Measurements from ENCODE around the gene PIK3CD. TPM values are rescaled to one million over a fixed set of nuclear protein-coding genes. Genes with fewer than 3 reads are reported as not detected.

Gene PIK3CD
- total and polyA plus RNA-seq, 2 of the 4 experiments (the other 2 are of a cell fraction), result 5.0 to 12.1 TPM

GRCh38 chr1:9606458-9606857 lies 45.1 kb upstream of the PIK3CD start:
- DNase-seq (no peak), ATAC-seq (ENCODE audit: low read depth) (no peak)
- H2AFZ ChIP-seq (replicated peaks; ENCODE audit: low read length, poor library complexity), result no peak overlapping the region
- no peak overlapping the region for H3K18ac ChIP-seq (ENCODE audit: low read depth, low read length)
- no peak overlapping the region for H3K56ac ChIP-seq (ENCODE audit: extremely low read depth, insufficient read depth, low read length)
- no peak overlapping the region for H2BK15ac ChIP-seq (ENCODE audit: low read depth, low read length)
- no peaks in the 10 kb centered on the region; the same call in 1 of the 2 replicates for H4K20me1 ChIP-seq (ENCODE audit: insufficient read depth, low read length)
- H3K9me3 ChIP-seq (ENCODE audit: control insufficient read depth, insufficient read depth, low read length), result no peaks in the 10 kb centered on the region
- H2BK120ac ChIP-seq (ENCODE audit: low read depth, low read length), result no peak overlapping the region
- H4K91ac ChIP-seq (ENCODE audit: insufficient read depth, low read depth, low read length), result no peak overlapping the region
- no peak overlapping the region for H2AK5ac ChIP-seq (ENCODE audit: low read depth, low read length)
- no peak overlapping the region for H2BK5ac ChIP-seq (ENCODE audit: low read depth, low read length, poor library complexity, severe bottlenecking)
- H3K23ac ChIP-seq (ENCODE audit: low read depth, low read length), result no peak overlapping the region
- H2BK20ac ChIP-seq (ENCODE audit: low read depth, low read length), result no peak overlapping the region
- 86% methylated on average over 7 of the region's 21 CpGs; no CpG with 5 or more reads in 1 of the 2 experiments for WGBS, 2 experiments (ENCODE audit: extremely low coverage in 2 of 2, insufficient read length in 1 of 2)
- H3K4me3 ChIP-seq (ENCODE audit: insufficient read depth, low read depth, low read length), result no peak overlapping the region
- no peak overlapping the region for H3K9ac ChIP-seq (ENCODE audit: low read depth, low read length)
- H3K14ac ChIP-seq (replicated peaks; ENCODE audit: low read depth, low read length), result no peak overlapping the region
- BruUV-seq (replicated peaks), result no TSS peak
- no peak overlapping the region for H4K8ac ChIP-seq (ENCODE audit: low read depth in 2 of 2, low read length in 2 of 2)
- no peak overlapping the region for H3K4ac ChIP-seq (ENCODE audit: low read depth, low read length)
- no peaks in the 10 kb centered on the region for H3K79me1 ChIP-seq (ENCODE audit: low read depth in 1 of 2, low read length in 2 of 2)
- in situ Hi-C loops (cut with MboI; ENCODE audit: low sequenced_read_pairs), result no loop called here
- H4K5ac ChIP-seq (ENCODE audit: low read depth, low read length), result no peak overlapping the region
- POLR2A ChIA-PET (ENCODE audit: unreplicated experiment), result no interaction called here
- CTCF ChIA-PET, result no interaction called here
- intact Hi-C loops (cut with micrococcal nuclease), result no loop called here
- H3K27me3 ChIP-seq (ENCODE audit: control insufficient read depth, insufficient read depth, low read length), result no peaks in the 10 kb centered on the region
- H3K27ac ChIP-seq (ENCODE audit: insufficient read depth, low read length), result no peak overlapping the region
- peak overlapping the region; percentile 1 for H2AK9ac ChIP-seq (replicated peaks; ENCODE audit: low read depth, low read length, poor library complexity)
- H3K36me3 ChIP-seq (ENCODE audit: control insufficient read depth, insufficient read depth, low read length), result peaks cover 26% of the 10 kb centered on the region
- dilution Hi-C loops (cut with HindIII; ENCODE audit: low sequenced_read_pairs, unreplicated experiment), result no loop called here
- no peaks in the 10 kb centered on the region for H3K9me1 ChIP-seq (ENCODE audit: insufficient read depth, low read length)
- no peak overlapping the region for H3K4me2 ChIP-seq (ENCODE audit: low read depth, low read length)
- no peaks in the 10 kb centered on the region; the same call in 1 of the 2 replicates for H3K4me1 ChIP-seq (ENCODE audit: control insufficient read depth, insufficient read depth, low read length)
- TF ChIP-seq, protein P1, sequence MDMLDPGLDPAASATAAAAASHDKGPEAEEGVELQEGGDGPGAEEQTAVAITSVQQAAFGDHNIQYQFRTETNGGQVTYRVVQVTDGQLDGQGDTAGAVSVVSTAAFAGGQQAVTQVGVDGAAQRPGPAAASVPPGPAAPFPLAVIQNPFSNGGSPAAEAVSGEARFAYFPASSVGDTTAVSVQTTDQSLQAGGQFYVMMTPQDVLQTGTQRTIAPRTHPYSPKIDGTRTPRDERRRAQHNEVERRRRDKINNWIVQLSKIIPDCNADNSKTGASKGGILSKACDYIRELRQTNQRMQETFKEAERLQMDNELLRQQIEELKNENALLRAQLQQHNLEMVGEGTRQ (IDR thresholded peaks at IDR 0.05; ENCODE audit: low read depth, low read length), result no peak
- TF ChIP-seq RCOR1 (IDR thresholded peaks at IDR 0.05; ENCODE audit: insufficient replicate concordance, low read length), result no peak
- TF ChIP-seq MAZ (IDR thresholded peaks at IDR 0.05; ENCODE audit: borderline replicate concordance, low read depth, low read length), result no peak
- TF ChIP-seq BHLHE40 (IDR thresholded peaks at IDR 0.05; ENCODE audit: low read depth, low read length), result no peak
- TF ChIP-seq FOS (IDR thresholded peaks at IDR 0.05; ENCODE audit: low read depth, low read length), result no peak
- no peak for TF ChIP-seq MXI1 (IDR thresholded peaks at IDR 0.05; ENCODE audit: borderline replicate concordance, low read depth, low read length)
- no peak for TF ChIP-seq NFE2L2 (IDR thresholded peaks at IDR 0.05; ENCODE audit: low read depth, low read length)
- TF ChIP-seq RFX5 (IDR thresholded peaks at IDR 0.05; ENCODE audit: low read depth, low read length), result no peak
- no peak for TF ChIP-seq RAD21 (IDR thresholded peaks at IDR 0.05; ENCODE audit: low read length)
- TF ChIP-seq SMC3 (IDR thresholded peaks at IDR 0.05; ENCODE audit: low read depth, low read length), result no peak
- TF ChIP-seq CHD1 (IDR thresholded peaks at IDR 0.05; ENCODE audit: low read depth, low read length), result no peak
- TF ChIP-seq CEBPB (IDR thresholded peaks at IDR 0.05; ENCODE audit: low read depth, low read length), result no peak

Measured in IMR-90 (cell line).